HTERT RPE-1 (cell line): Measurements from ENCODE around the gene TMEM41B.
"Not testable (repeated sequence)": the region's sequence is repeated elsewhere in the genome, so short reads cannot be mapped to it uniquely, and the experiment has no call there.

Experiments used
- in situ Hi-C: fragments of 300-500 bp; cut with MboI; formaldehyde crosslinking; loops from 4 replicates; pipeline ENCODE4 v1.14.3; 2020; ENCODE audit warnings: low sequenced_read_pairs

The TMEM41B gene

GRCh38 chr11:9263840-9264315, 50.5 kb downstream of the TMEM41B start:
- in situ Hi-C loops, result no loop called here

GRCh38 chr11:9260838-9261146, 53.6 kb downstream of the TMEM41B start:
- in situ Hi-C loops, result not testable (repeated sequence)

- in situ Hi-C loops, result no loop called here
Observed at GRCh38 chr11:9259981-9260837, 54.2 kb downstream of the TMEM41B start.

- in situ Hi-C loops, result not testable (repeated sequence)
Observed at GRCh38 chr11:9258279-9258678, 56.1 kb downstream of the TMEM41B start.

GRCh38 chr11:9254416-9254815, 60.0 kb downstream of the TMEM41B start:
- in situ Hi-C loops, result no loop called here

GRCh38 chr11:9253086-9253485, 61.3 kb downstream of the TMEM41B start:
- in situ Hi-C loops, result no loop called here

- in situ Hi-C loops, result no loop called here
Observed at GRCh38 chr11:9251311-9251710, 63.1 kb downstream of the TMEM41B start.

- in situ Hi-C loops, result no loop called here
Observed at GRCh38 chr11:9250139-9250582, 64.2 kb downstream of the TMEM41B start.

- in situ Hi-C loops, result no loop called here
Observed at GRCh38 chr11:9249252-9249651, 65.1 kb downstream of the TMEM41B start.

- in situ Hi-C loops, result no loop called here
Observed at GRCh38 chr11:9247863-9248262, 66.5 kb downstream of the TMEM41B start.

- in situ Hi-C loops, result not testable (repeated sequence)
Observed at GRCh38 chr11:9236242-9236641, 78.2 kb downstream of the TMEM41B start.

- in situ Hi-C loops, result no loop called here
Observed at GRCh38 chr11:9232482-9232881, 81.9 kb downstream of the TMEM41B start.

GRCh38 chr11:9231848-9232177, 82.6 kb downstream of the TMEM41B start:
- in situ Hi-C loops, result no loop called here
